Gastroesophageal sphincter (tissue), 4 donors: ENCODE results near the gene PTRH1. TPM values are rescaled to one million over a fixed set of nuclear protein-coding genes. Genes with fewer than 3 reads are reported as not detected.
A peak's percentile ranks its signal among the peaks of the same experiment; 100 is the strongest.
"Not testable (repeated sequence)": the region's sequence is repeated elsewhere in the genome, so short reads cannot be mapped to it uniquely, and the experiment has no call there.

Experiments
- ATAC-seq: fragments of 150-250 bp; one replicate; pipeline ENCODE4 v1.9.1; 2016; ENCODE audit warnings: mild to moderate bottlenecking, moderate library complexity
- H3K27ac ChIP-seq, 4 donors: fragments of 200-600 bp; sonication (generic) in 3 of 4; 1 replicate in 3 of 4; 2 replicates in 1 of 4; pipeline ENCODE4 v1.5.1; 2016 to 2019
- H3K27me3 ChIP-seq: fragments of 200-600 bp; sonication (generic); one replicate; pipeline ENCODE4 v1.5.1; 2019
- H3K36me3 ChIP-seq, 2 donors: fragments of 200-600 bp; sonication (generic); one replicate each; pipeline ENCODE4 v1.5.1; 2019; ENCODE audit warnings: control low read depth in 1 of 2
- H3K4me1 ChIP-seq, 3 donors: fragments of 200-600 bp; sonication (generic); 1 replicate in 2 of 3; 2 replicates in 1 of 3; pipeline ENCODE4 v1.5.1; 2016 to 2019; ENCODE audit warnings: control low read depth in 2 of 3
- H3K4me3 ChIP-seq, 2 donors: fragments of 200-600 bp; sonication (generic); one replicate each; pipeline ENCODE4 v1.5.1; 2019; ENCODE audit warnings: mild to moderate bottlenecking in 1 of 2, moderate library complexity in 1 of 2
- H3K9me3 ChIP-seq, 3 donors: fragments of 200-600 bp; sonication (generic); one replicate each; pipeline ENCODE4 v1.5.1; 2017 to 2019; ENCODE audit warnings: control low read depth in 2 of 3
- CTCF ChIP-seq, 4 experiments: fragments of 200-600 bp in 2 of 4; fragments of 450-650 bp in 2 of 4; sonication (generic) in 1 of 4; IDR thresholded peaks; one replicate each; pipeline ENCODE4 v1.5.1; 2017 to 2019; ENCODE audit warnings: antibody characterized with exemption in 4 of 4, mild to moderate bottlenecking in 2 of 4, moderate library complexity in 2 of 4
- EP300 ChIP-seq: sonication (generic); formaldehyde crosslinking; IDR thresholded peaks from one replicate; pipeline ENCODE4 v1.6.1; 2017; ENCODE audit warnings: antibody characterized with exemption, mild to moderate bottlenecking
- POLR2A ChIP-seq, 2 donors: fragments of 450-650 bp; IDR thresholded peaks; one replicate each; pipeline ENCODE4 v1.6.1; 2017; ENCODE audit warnings: antibody characterized with exemption in 2 of 2, mild to moderate bottlenecking in 2 of 2, moderate library complexity in 1 of 2
- POLR2AphosphoS5 ChIP-seq: sonication (generic); formaldehyde crosslinking; IDR thresholded peaks from one replicate; pipeline ENCODE4 v1.6.1; 2017; ENCODE audit warnings: antibody characterized with exemption
- WGBS, 2 donors: methylation state at CpG; one replicate each; pipeline ENCODE4 v1.1.5; 2018; ENCODE audit warnings: low coverage in 1 of 2; 5-methylcytosine and 5-hydroxymethylcytosine counted together
- total RNA-seq, 4 donors: library from RNA; depleted of rRNA; stranded (reverse); fragments of >200 nt; gene quantifications; one replicate each; pipeline ENCODE4 v1.1.0, GENCODE V29; 2016

The PTRH1 gene
- total RNA-seq, 4 donors from 2014 or later, result 8.7 to 19.3 (median 16.8) TPM

- ATAC-seq, result no peak
- TF ChIP-seq EP300, result no peak
- TF ChIP-seq CTCF (IDR thresholded peaks at IDR 0.05), result no peak
- TF ChIP-seq POLR2A (IDR thresholded peaks at IDR 0.05), result no peak
- TF ChIP-seq POLR2AphosphoS5, result no peak
- Histone ChIP-seq H3K27ac (peak overlapping the region in 2 of 4 donors; percentile 61 to 69), H3K9me3 (no peaks in the 10 kb centered on the region), H3K27me3 (peaks cover 66% of the 10 kb centered on the region), H3K36me3 (no peaks in the 10 kb centered on the region), H3K4me3 (peak overlapping the region in 1 of 2 donors; percentile 16), H3K4me1 (peaks cover 0 to 24% (median 0%) of the 10 kb centered on the region in 3 donors)
- WGBS, 2 donors, result 100% methylated on average over 1 of the region's 5 CpGs; no CpG with 5 or more reads in 1 of the 2 donors
Measured at GRCh38 chr9:127761061-127761460, 45.6 kb upstream of the PTRH1 start.

GRCh38 chr9:127758843-127759242, 43.4 kb upstream of the PTRH1 start:
- 89% methylated on average over 3 of the region's 5 CpGs; no CpG with 5 or more reads in 1 of the 2 donors for WGBS, 2 donors
- Histone ChIP-seq H3K27me3 (peaks cover 76% of the 10 kb centered on the region), H3K9me3 (no peaks in the 10 kb centered on the region), H3K27ac (no peak overlapping the region), H3K36me3 (peaks cover 0 to 3% of the 10 kb centered on the region in 2 donors), H3K4me3 (no peak overlapping the region), H3K4me1 (peaks cover 0 to 41% (median 11%) of the 10 kb centered on the region in 3 donors)
- no peak for TF ChIP-seq CTCF (IDR thresholded peaks at IDR 0.05)
- no peak for TF ChIP-seq POLR2A (IDR thresholded peaks at IDR 0.05)
- no peak for TF ChIP-seq EP300
- TF ChIP-seq POLR2AphosphoS5, result no peak
- no peak for ATAC-seq

DNA sequence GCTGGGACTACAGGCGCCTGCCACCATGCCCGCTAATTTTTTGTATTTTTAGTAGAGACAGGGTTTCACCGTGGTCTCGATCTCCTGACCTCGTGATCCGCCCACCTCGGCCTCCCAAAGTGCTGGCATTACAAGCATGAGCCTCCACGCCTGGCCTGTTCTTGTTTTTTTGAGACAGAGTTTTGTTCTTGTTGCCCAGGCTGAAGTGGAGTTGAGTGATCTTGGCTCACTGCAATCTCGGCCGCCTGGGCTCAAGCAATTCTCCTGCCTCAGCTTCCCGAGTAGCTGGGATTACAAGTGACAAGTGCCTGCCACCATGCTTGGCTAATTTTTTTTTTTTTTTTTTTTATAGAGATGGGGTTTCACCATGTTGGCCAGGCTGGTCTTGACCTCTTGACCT, 41.3 kb upstream of the PTRH1 start:
- WGBS, 2 donors, result 87 to 89% methylated on average over 10 to 11 of the region's 11 CpGs
- H3K4me3 ChIP-seq, H3K27ac ChIP-seq, H3K9me3 ChIP-seq, ATAC-seq, H3K36me3 ChIP-seq: not testable (repeated sequence)
- Histone ChIP-seq H3K27me3 (peaks cover 79% of the 10 kb centered on the region), H3K4me1 (peaks cover 0 to 29% (median 12%) of the 10 kb centered on the region in 3 donors)

DNA sequence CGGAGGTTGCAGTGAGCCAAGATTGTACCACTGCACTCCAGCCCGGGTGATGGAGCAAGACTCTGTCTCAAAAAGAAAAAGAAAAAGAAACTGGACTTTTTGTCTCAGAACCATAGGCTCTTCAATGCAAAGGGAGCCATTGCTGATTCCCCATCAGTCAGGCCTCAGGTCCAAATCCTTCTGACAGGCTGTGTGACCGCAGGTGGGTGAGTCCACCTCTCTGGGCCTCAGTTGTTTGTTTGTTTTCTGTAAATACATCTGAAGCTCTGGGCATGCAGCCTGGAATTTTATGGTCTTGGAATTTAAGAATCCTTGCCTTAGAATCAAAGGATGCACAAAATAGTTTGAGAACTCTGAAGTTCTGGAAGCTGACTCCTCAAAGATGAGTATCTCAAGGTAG, 40.8 kb upstream of the PTRH1 start:
- Histone ChIP-seq H3K36me3 (peaks cover 0 to 3% of the 10 kb centered on the region in 2 donors), H3K9me3 (no peaks in the 10 kb centered on the region), H3K27me3 (peaks cover 80% of the 10 kb centered on the region), H3K4me3 (no peak overlapping the region), H3K27ac (no peak overlapping the region), H3K4me1 (peaks cover 0 to 23% (median 12%) of the 10 kb centered on the region in 3 donors)
- 82% methylated on average over 2 of the region's 3 CpGs; no CpG with 5 or more reads in 1 of the 2 donors for WGBS, 2 donors
- TF ChIP-seq CTCF (IDR thresholded peaks at IDR 0.05), result no peak
- TF ChIP-seq EP300, result no peak
- TF ChIP-seq POLR2AphosphoS5, result no peak
- no peak for TF ChIP-seq POLR2A (IDR thresholded peaks at IDR 0.05)
- ATAC-seq, result no peak

DNA sequence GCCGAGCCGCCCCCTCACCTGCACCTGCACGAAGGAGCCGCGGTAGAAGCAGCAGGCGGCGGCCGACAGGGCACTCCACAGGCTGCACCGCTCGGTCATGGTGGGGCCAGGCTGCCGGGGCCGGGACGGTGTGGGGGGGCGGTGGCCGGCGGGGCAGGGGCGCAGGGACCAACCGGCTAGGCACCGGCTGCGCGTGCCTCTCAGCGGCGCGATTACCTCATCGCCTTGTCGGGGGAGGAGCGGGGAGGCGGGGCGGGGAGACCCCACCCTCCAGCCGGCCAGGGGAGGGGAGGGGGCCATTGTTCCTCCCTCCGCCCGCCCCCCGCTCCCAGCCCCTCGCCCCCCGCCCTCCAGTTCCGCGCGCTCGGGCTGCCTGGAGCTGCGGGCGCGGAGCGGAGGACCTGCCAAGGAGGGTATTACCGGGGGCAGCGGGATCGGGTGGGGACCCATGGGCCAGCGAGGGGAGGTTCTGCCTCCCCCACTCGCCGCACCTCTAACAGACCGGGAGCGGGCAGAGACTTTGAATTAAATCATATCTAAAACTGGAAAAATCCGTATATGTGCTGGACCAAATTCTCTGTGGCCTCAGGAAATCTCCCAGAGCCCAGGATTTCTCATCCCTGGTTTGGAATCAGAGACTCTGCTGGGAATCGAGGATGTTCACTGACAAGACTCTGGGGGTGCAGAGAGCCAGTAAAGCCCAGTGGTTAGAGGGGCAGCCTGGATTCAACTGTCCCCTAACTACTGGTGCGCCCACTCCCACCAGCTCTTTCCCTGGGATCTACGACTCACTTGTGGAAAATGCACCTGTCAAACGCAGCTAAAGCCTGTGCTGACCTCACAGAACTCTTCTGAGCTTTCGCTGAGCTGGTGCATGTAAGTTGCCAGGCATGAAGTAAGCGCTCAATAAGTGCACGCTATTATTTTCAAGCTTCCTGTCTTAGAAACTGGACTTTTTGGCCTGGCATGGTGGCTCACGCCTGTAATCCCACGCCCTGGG, 39.9 kb upstream of the PTRH1 start:
- Histone ChIP-seq H3K9me3 (no peaks in the 10 kb centered on the region), H3K27ac (peak overlapping the region in 2 of 4 donors; percentile 35 to 47), H3K36me3 (peaks cover 0 to 12% of the 10 kb centered on the region in 2 donors), H3K4me1 (peaks cover 0 to 22% (median 12%) of the 10 kb centered on the region in 3 donors), H3K27me3 (peaks cover 77% of the 10 kb centered on the region), H3K4me3 (peak overlapping the region in 1 of 2 donors; percentile 24)
- peak; percentile 14 for ATAC-seq
- TF ChIP-seq CTCF (IDR thresholded peaks at IDR 0.05), result no peak
- TF ChIP-seq POLR2A (IDR thresholded peaks at IDR 0.05), result no peak
- no peak for TF ChIP-seq EP300
- TF ChIP-seq POLR2AphosphoS5, result no peak
- 7% methylated on average over 3 of the region's 61 CpGs; no CpG with 5 or more reads in 1 of the 2 donors for WGBS, 2 donors
